ENCODE results near the gene SCO1. TPM values are rescaled to one million over a fixed set of nuclear protein-coding genes. Genes with fewer than 3 reads are reported as not detected.
"Not testable (repeated sequence)": the region's sequence is repeated elsewhere in the genome, so short reads cannot be mapped to it uniquely, and the experiment has no call there.

SCO1 gene
- polyA plus RNA-seq, 4 donors, result 15.7 to 43.5 (median 24.8) TPM

DNA sequence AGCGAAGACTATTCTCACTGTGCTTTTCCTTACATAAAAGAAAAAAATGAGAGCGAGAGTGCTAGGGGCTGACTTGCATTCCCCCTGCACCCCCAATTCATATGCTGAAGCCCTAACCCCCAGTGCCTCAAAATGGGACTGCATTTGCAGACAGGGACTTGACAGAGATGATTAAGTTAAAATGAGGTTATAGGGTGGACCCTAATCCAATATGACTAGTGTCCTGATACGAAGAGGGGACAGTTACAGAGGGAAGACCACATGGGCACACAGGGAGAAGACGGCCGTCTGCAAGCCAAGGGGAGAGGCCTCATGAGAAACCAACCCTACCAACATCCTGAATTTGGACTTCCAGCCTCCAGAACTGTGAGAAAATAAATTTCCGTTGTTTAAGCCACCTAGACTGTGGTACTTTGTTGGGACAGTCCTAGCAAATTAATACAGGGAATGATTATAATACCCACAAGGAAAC is 34.1 kb upstream of the SCO1 start:
- Histone ChIP-seq H3K9me3 (ENCODE audit: control insufficient read depth in 2 of 2, insufficient read depth in 1 of 2, low read depth in 1 of 2, low read length in 1 of 2) (no peaks in the 10 kb centered on the region), H3K27me3 (ENCODE audit: control insufficient read depth in 3 of 3, insufficient read depth in 3 of 3, low read length in 3 of 3) (no peaks in the 10 kb centered on the region), H3K36me3 (ENCODE audit: control insufficient read depth in 3 of 3, insufficient read depth in 2 of 3, low read depth in 1 of 3, low read length in 3 of 3) (peaks cover 0 to 3% (median 0%) of the 10 kb centered on the region in 3 donors), H3K4me3 (ENCODE audit: low read depth in 1 of 3, low read length in 3 of 3) (peak overlapping the region in 1 of 3 donors; percentile 59), H3K27ac (ENCODE audit: low read depth in 1 of 3, low read length in 2 of 3) (peak overlapping the region; percentile 72 to 99 (median 92)), H3K4me1 (ENCODE audit: control insufficient read depth in 3 of 3, insufficient read depth in 2 of 3, low read depth in 1 of 3, low read length in 2 of 3) (peaks cover 0 to 34% (median 8%) of the 10 kb centered on the region in 3 donors)
- no peak for FAIRE-seq
- WGBS, 3 donors, result 84 to 93% (median 90%) methylated on average over 6 of the region's 6 CpGs
- DNase-seq, result no peak

DNA sequence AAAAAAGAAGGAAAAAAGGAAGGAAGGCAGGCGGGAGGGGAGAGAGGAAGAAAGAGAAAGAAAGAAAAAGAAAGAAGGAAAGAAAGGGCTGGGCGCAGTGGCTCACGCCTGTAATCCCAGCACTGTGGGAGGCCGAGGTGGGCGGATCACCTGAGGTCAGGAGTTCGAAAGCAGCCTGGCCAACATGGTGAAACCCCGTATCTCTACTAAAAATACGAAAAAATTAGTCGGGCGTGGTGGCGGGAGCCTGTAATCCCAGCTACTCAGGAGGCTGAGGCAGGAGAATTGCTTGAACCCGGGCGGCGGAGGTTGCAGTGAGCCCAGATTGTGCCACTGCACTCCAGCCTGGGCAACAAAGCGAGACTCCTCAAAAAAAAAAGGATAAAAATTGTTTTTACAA is 32.9 kb upstream of the SCO1 start:
- Histone ChIP-seq H3K27ac (ENCODE audit: low read depth in 1 of 3, low read length in 2 of 3) (peak overlapping the region; percentile 90 to 99 (median 92)), H3K4me1 (ENCODE audit: control insufficient read depth in 3 of 3, insufficient read depth in 2 of 3, low read depth in 1 of 3, low read length in 2 of 3) (peaks cover 0 to 44% (median 13%) of the 10 kb centered on the region in 3 donors), H3K4me3 (ENCODE audit: low read depth in 1 of 3, low read length in 3 of 3) (peak overlapping the region; percentile 39 to 77 (median 59))
- not testable (repeated sequence) for H3K27me3 ChIP-seq (ENCODE audit: control insufficient read depth in 3 of 3, insufficient read depth in 3 of 3, low read length in 3 of 3); H3K9me3 ChIP-seq (ENCODE audit: control insufficient read depth in 2 of 2, insufficient read depth in 1 of 2, low read depth in 1 of 2, low read length in 1 of 2); DNase-seq; H3K36me3 ChIP-seq (ENCODE audit: control insufficient read depth in 3 of 3, insufficient read depth in 2 of 3, low read depth in 1 of 3, low read length in 3 of 3); FAIRE-seq
- WGBS, 3 donors, result 5 to 9% (median 6%) methylated on average over 15 of the region's 15 CpGs

DNA sequence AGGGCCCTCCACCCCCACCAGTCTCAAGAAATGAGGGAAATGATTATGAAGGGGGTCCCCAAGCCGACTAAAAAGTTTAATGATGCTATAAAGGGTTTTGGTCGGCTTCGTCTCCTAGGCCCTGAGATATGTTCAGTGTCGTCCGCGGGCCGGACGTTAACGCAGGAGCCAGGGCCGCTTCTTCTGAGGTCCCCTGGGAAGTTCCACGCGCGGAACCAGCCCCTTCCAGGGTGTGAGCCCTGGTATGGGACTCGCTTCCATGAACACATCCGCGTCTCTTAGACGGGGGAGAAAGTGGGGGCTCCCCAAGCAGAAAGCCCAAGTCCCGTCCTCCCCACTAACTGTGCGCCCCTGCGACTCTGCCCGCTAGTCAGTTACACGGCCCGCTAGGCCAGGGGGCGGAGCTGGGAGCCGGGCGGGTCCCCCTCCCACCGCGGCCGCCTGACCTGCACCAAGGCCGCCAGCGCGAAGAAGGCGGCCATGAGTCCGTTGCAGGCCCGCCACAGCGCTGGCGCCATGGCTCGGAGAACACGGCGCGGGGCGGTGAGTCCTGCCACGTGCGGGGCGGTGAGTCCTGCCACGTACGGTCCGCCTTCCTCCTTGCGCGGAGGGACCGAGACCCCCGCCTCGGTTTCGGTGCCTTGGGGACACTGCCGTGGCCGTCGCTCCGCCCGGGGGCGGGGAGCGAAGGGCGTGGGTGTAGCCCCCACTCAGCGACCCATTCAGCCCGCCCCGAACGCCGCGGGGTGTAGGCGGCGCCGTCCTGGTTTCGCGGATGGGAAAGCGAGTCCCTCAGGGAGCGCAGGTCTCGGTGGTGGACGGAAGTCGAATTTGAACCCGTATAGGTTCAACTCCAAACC is 32.2 kb upstream of the SCO1 start, which contains the start of gene TMEM220:
Gene TMEM220 (minus strand): TSS at position 690 of the 860 bp plus-strand sequence. CDS start 172 bp downstream, at position 518.
- peaks cover 0 to 51% (median 12%) of the 10 kb centered on the region in 3 donors for H3K4me1 ChIP-seq (ENCODE audit: control insufficient read depth in 3 of 3, insufficient read depth in 2 of 3, low read depth in 1 of 3, low read length in 2 of 3)
- peak; percentile 73 to 92 for DNase-seq
- no peaks in the 10 kb centered on the region for H3K27me3 ChIP-seq (ENCODE audit: control insufficient read depth in 3 of 3, insufficient read depth in 3 of 3, low read length in 3 of 3)
- no peak for FAIRE-seq
- H3K36me3 ChIP-seq (ENCODE audit: control insufficient read depth in 3 of 3, insufficient read depth in 2 of 3, low read depth in 1 of 3, low read length in 3 of 3), result peaks cover 0 to 6% (median 0%) of the 10 kb centered on the region in 3 donors
- peak within 1 kb of the TSS; percentile 39 to 77 (median 59) for H3K4me3 ChIP-seq (ENCODE audit: low read depth in 1 of 3, low read length in 3 of 3)
- peak within 1 kb of the TSS; percentile 90 to 99 (median 92) for H3K27ac ChIP-seq (ENCODE audit: low read depth in 1 of 3, low read length in 2 of 3)
- WGBS, 3 donors, result 6 to 15% (median 12%) methylated on average over 62 to 79 of the region's 79 CpGs
- no peaks in the 10 kb centered on the region for H3K9me3 ChIP-seq (ENCODE audit: control insufficient read depth in 2 of 2, insufficient read depth in 1 of 2, low read depth in 1 of 2, low read length in 1 of 2)

DNA sequence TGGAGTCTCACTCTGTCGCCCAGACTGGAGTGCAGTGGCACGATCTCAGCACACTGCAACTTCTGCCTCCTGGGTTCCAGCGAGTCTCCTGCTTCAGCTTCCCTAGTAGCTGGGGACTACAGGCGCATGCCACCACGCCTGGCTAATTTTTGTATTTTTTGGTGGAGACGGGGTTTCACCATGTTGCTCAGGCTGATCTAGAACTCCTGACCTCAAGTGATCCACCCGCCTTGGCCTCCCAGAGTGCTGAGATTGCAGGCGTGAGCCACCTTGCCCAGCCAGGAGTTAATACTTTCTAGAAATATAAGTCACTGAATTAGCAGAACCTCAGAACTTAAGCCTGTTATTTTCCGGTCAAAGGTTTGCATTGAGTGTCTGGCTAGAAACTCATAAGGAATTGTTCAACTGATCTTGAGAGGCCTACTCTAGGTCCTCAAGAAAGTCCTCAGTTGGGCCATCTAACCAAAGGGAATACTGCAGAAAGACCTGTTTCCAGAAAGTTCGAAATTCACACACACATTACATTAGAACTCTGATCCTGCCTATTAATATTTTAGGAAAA is 31.1 kb upstream of the SCO1 start:
- H3K27ac ChIP-seq (ENCODE audit: low read depth in 1 of 3, low read length in 2 of 3), result peak overlapping the region in 2 of 3 donors; percentile 92 to 99
- peaks cover 0 to 3% of the 10 kb centered on the region in 2 donors for H3K9me3 ChIP-seq (ENCODE audit: control insufficient read depth in 2 of 2, insufficient read depth in 1 of 2, low read depth in 1 of 2, low read length in 1 of 2)
- DNase-seq (peak in 1 of 2 donors; percentile 51), FAIRE-seq (no peak)
- peak overlapping the region in 1 of 3 donors; percentile 77 for H3K4me3 ChIP-seq (ENCODE audit: low read depth in 1 of 3, low read length in 3 of 3)
- 89 to 94% (median 90%) methylated on average over 10 of the region's 10 CpGs for WGBS, 3 donors
- H3K4me1 ChIP-seq (ENCODE audit: control insufficient read depth in 3 of 3, insufficient read depth in 2 of 3, low read depth in 1 of 3, low read length in 2 of 3), result peaks cover 0 to 49% (median 10%) of the 10 kb centered on the region in 3 donors
- H3K36me3 ChIP-seq (ENCODE audit: control insufficient read depth in 3 of 3, insufficient read depth in 2 of 3, low read depth in 1 of 3, low read length in 3 of 3), result peaks cover 0 to 6% (median 0%) of the 10 kb centered on the region in 3 donors
- no peaks in the 10 kb centered on the region for H3K27me3 ChIP-seq (ENCODE audit: control insufficient read depth in 3 of 3, insufficient read depth in 3 of 3, low read length in 3 of 3)

DNA sequence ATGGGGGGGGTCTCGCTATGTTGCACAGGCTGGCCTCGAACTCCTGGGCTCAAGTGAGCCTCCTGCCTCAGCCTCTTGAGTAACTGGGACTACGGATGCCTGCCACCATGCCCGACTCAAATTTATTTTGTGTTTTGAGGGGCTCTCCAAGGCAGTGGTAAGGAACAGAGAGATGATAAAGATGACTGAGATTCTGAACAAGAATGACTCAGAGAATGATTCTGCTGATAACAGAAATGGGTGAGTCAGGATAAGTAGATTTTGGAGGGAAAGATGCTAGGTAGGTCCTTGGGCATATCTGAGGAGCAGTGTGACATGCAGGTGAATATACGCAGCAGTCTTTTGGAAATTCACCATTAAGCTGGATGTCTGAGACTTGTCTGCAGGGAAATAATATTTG is 29.9 kb upstream of the SCO1 start:
- Histone ChIP-seq H3K9me3 (ENCODE audit: control insufficient read depth in 2 of 2, insufficient read depth in 1 of 2, low read depth in 1 of 2, low read length in 1 of 2) (peaks cover 0 to 3% of the 10 kb centered on the region in 2 donors), H3K4me1 (ENCODE audit: control insufficient read depth in 3 of 3, insufficient read depth in 2 of 3, low read depth in 1 of 3, low read length in 2 of 3) (peaks cover 0 to 38% (median 5%) of the 10 kb centered on the region in 3 donors), H3K27me3 (ENCODE audit: control insufficient read depth in 3 of 3, insufficient read depth in 3 of 3, low read length in 3 of 3) (no peaks in the 10 kb centered on the region), H3K4me3 (ENCODE audit: low read depth in 1 of 3, low read length in 3 of 3) (no peak overlapping the region), H3K27ac (ENCODE audit: low read depth in 1 of 3, low read length in 2 of 3) (no peak overlapping the region), H3K36me3 (ENCODE audit: control insufficient read depth in 3 of 3, insufficient read depth in 2 of 3, low read depth in 1 of 3, low read length in 3 of 3) (peaks cover 0 to 10% (median 2%) of the 10 kb centered on the region in 3 donors)
- no peak for DNase-seq
- FAIRE-seq, result no peak
- 84 to 88% (median 87%) methylated on average over 5 of the region's 5 CpGs for WGBS, 3 donors

DNA sequence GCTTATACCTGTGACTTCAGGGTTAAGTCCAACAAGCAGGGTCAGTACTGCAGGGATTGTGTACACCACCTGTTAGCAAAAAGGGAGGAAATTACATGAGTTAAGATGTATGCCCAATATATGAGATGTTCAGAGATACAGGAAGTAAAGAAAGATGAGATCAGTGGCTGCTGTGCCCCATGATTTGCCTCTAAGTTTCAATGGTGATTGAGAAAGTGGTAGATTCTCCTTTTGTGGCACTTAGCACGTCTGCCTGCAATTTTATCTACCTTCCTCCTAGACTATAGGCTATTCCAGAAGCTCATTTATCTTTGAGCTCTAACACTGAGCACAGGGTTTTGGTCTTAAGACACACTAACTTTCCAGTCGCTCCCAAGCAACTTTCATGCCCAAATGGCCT is 28.9 kb upstream of the SCO1 start:
- H3K27me3 ChIP-seq (ENCODE audit: control insufficient read depth in 3 of 3, insufficient read depth in 3 of 3, low read length in 3 of 3), result no peaks in the 10 kb centered on the region
- no peak for FAIRE-seq
- H3K27ac ChIP-seq (ENCODE audit: low read depth in 1 of 3, low read length in 2 of 3), result peak overlapping the region in 2 of 3 donors; percentile 75 to 79
- H3K9me3 ChIP-seq (ENCODE audit: control insufficient read depth in 2 of 2, insufficient read depth in 1 of 2, low read depth in 1 of 2, low read length in 1 of 2), result peaks cover 0 to 3% of the 10 kb centered on the region in 2 donors
- no peak for DNase-seq
- 51 to 56% (median 53%) methylated on average over 2 of the region's 2 CpGs for WGBS, 3 donors
- no peak overlapping the region for H3K4me3 ChIP-seq (ENCODE audit: low read depth in 1 of 3, low read length in 3 of 3)
- H3K36me3 ChIP-seq (ENCODE audit: control insufficient read depth in 3 of 3, insufficient read depth in 2 of 3, low read depth in 1 of 3, low read length in 3 of 3), result peaks cover 0 to 14% (median 2%) of the 10 kb centered on the region in 3 donors
- peaks cover 0 to 34% (median 5%) of the 10 kb centered on the region in 3 donors for H3K4me1 ChIP-seq (ENCODE audit: control insufficient read depth in 3 of 3, insufficient read depth in 2 of 3, low read depth in 1 of 3, low read length in 2 of 3)

DNA sequence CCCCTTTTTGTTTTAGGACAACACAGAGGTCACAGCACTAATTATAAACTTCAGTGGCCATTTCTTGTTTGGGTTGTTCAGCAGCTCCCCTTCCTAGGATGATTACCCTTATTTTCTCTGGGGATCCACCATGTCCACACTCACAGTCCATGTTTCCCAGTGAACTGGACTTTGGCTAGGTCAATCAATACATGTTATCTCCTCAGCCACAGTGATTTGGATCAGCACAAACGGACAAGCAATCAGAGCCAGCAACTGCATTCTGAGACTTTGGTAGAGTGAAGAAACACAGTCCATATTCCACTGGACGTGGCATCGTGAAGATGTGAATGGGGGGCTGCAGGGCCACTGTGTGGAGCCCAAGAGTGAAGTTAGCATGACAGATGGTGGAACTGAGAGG is 27.9 kb upstream of the SCO1 start:
- WGBS, 3 donors, result 14 to 54% (median 30%) methylated on average over 3 of the region's 3 CpGs
- Histone ChIP-seq H3K9me3 (ENCODE audit: control insufficient read depth in 2 of 2, insufficient read depth in 1 of 2, low read depth in 1 of 2, low read length in 1 of 2) (peaks cover 0 to 3% of the 10 kb centered on the region in 2 donors), H3K4me3 (ENCODE audit: low read depth in 1 of 3, low read length in 3 of 3) (no peak overlapping the region), H3K36me3 (ENCODE audit: control insufficient read depth in 3 of 3, insufficient read depth in 2 of 3, low read depth in 1 of 3, low read length in 3 of 3) (peaks cover 0 to 16% (median 2%) of the 10 kb centered on the region in 3 donors), H3K27me3 (ENCODE audit: control insufficient read depth in 3 of 3, insufficient read depth in 3 of 3, low read length in 3 of 3) (no peaks in the 10 kb centered on the region), H3K4me1 (ENCODE audit: control insufficient read depth in 3 of 3, insufficient read depth in 2 of 3, low read depth in 1 of 3, low read length in 2 of 3) (peaks cover 0 to 28% (median 5%) of the 10 kb centered on the region in 3 donors), H3K27ac (ENCODE audit: low read depth in 1 of 3, low read length in 2 of 3) (peak overlapping the region; percentile 38 to 79 (median 75))
- FAIRE-seq (no peak), DNase-seq (peak; percentile 62 to 81)

DNA sequence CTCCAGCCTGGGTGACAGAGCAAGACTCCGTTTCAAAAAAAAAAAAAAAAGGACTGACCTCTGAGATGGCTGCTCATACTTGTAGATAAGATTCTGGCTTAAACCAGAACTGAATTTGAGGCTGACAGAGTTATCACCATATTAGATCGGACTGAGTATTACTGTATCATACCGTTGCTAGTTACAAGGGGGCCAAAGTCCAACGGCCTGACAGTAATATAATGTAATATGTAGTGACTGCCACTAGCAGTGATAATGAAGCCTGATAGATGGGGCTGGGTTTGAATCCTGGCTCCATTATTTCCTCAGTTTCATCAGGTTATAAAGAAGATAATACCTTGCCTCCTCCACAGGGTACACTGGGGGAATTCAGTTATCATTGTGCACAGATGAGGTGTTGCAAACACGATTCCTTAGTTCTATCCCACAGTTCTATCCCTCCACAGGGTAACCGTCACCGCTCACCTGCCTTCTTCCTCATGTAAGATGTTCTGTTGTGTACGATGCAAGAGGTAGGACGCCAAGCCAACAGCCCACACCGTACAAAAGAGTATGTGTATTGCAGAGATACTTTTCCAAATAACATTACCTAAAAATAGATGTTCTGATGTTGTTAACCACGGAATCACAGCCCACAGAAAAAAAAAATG is 27.3 kb upstream of the SCO1 start:
- 38 to 71% (median 54%) methylated on average over 11 of the region's 11 CpGs for WGBS, 3 donors
- Histone ChIP-seq H3K4me1 (ENCODE audit: control insufficient read depth in 3 of 3, insufficient read depth in 2 of 3, low read depth in 1 of 3, low read length in 2 of 3) (peaks cover 0 to 31% (median 5%) of the 10 kb centered on the region in 3 donors), H3K27ac (ENCODE audit: low read depth in 1 of 3, low read length in 2 of 3) (peak overlapping the region; percentile 60 to 88 (median 79)), H3K27me3 (ENCODE audit: control insufficient read depth in 3 of 3, insufficient read depth in 3 of 3, low read length in 3 of 3) (no peaks in the 10 kb centered on the region), H3K9me3 (ENCODE audit: control insufficient read depth in 2 of 2, insufficient read depth in 1 of 2, low read depth in 1 of 2, low read length in 1 of 2) (peaks cover 0 to 3% of the 10 kb centered on the region in 2 donors), H3K36me3 (ENCODE audit: control insufficient read depth in 3 of 3, insufficient read depth in 2 of 3, low read depth in 1 of 3, low read length in 3 of 3) (peaks cover 0 to 16% (median 3%) of the 10 kb centered on the region in 3 donors), H3K4me3 (ENCODE audit: low read depth in 1 of 3, low read length in 3 of 3) (no peak overlapping the region)
- DNase-seq, result peak; percentile 92 to 97
- FAIRE-seq, result no peak
